Caco-2 (cell line): Measurements from ENCODE around the gene MUC20. TPM values are rescaled to one million over a fixed set of nuclear protein-coding genes. Genes with fewer than 3 reads are reported as not detected.

Experiments
- BruUV-seq: library from RNA; stranded (reverse); fragments of 400-500 nt; replicated peaks from 2 replicates; lab custom pipeline; 2021; lab: Mats Ljungman, UMichigan
- CTCF ChIA-PET: fragments of 300-600 bp; sonication (Branson Sonifier 250); formaldehyde crosslinking; loops from one replicate; lab custom pipeline; 2022; ENCODE audit warnings: antibody characterized with exemption; lab: Charles Lee
- POLR2A ChIA-PET: fragments of 300-600 bp; sonication (Branson Sonifier 250); formaldehyde crosslinking; loops from one replicate; lab custom pipeline; 2022; ENCODE audit warnings: antibody characterized with exemption; lab: Charles Lee
- DNase-seq, 2 experiments: peaks; one replicate each; pipeline versions ENCODE4 v3.0.0 to v3.0.0-alpha.2; 2020 to 2022
- H3K27me3 ChIP-seq: replicated peaks from 2 replicates; pipeline ENCODE4 v1.6.0; 2011; ENCODE audit warnings: low read length; ENCODE audit not compliant: control insufficient read depth, insufficient read depth
- H3K36me3 ChIP-seq: 2 replicates; pipeline ENCODE4 v1.5.1; 2011; ENCODE audit warnings: low read length; ENCODE audit not compliant: control insufficient read depth, insufficient read depth
- H3K4me1 ChIP-seq: fragments of 250-450 bp; sonication (Bioruptor Pico); 2 replicates; pipeline ENCODE4 v1.5.1; 2020; ENCODE audit warnings: mild to moderate bottlenecking
- H3K4me3 ChIP-seq: 2 replicates; pipeline ENCODE4 v1.5.1; 2011; ENCODE audit warnings: low read depth, mild to moderate bottlenecking, control low read depth, low read length
- H3K9me3 ChIP-seq: fragments of 250-450 bp; sonication (Bioruptor Pico); 2 replicates; pipeline ENCODE4 v1.5.1; 2020; ENCODE audit warnings: mild to moderate bottlenecking, moderate library complexity
- H3K27ac Mint-ChIP-seq: one replicate; pipeline ENCODE4 v1.8.0; 2022; ENCODE audit warnings: mixed read lengths; ENCODE audit not compliant: unreplicated experiment
- H3K27me3 Mint-ChIP-seq: one replicate; pipeline ENCODE4 v1.8.0; 2022; ENCODE audit warnings: mixed read lengths; ENCODE audit not compliant: insufficient read depth, unreplicated experiment
- H3K36me3 Mint-ChIP-seq: one replicate; pipeline ENCODE4 v1.8.0; 2022; ENCODE audit warnings: mild to moderate bottlenecking, mixed read lengths; ENCODE audit not compliant: insufficient read depth, unreplicated experiment
- H3K4me1 Mint-ChIP-seq: one replicate; pipeline ENCODE4 v1.8.0; 2022; ENCODE audit warnings: low read depth, mixed read lengths; ENCODE audit not compliant: unreplicated experiment
- H3K4me3 Mint-ChIP-seq: one replicate; pipeline ENCODE4 v1.8.0; 2022; ENCODE audit warnings: mild to moderate bottlenecking, moderate library complexity, mixed read lengths; ENCODE audit not compliant: unreplicated experiment
- H3K9me3 Mint-ChIP-seq: one replicate; pipeline ENCODE4 v1.8.0; 2022; ENCODE audit warnings: mixed read lengths; ENCODE audit not compliant: unreplicated experiment
- CTCF ChIP-seq, 2 experiments: fragments of 200-600 bp in 1 of 2; IDR thresholded peaks; 1 replicate in 1 of 2; 2 replicates in 1 of 2; pipeline versions ENCODE4 v1.5.1 to v1.8.0; 2011 to 2022; ENCODE audit warnings: antibody characterized with exemption in 1 of 2, control low read depth in 1 of 2, inconsistent platforms in 1 of 2, low read depth in 1 of 2, low read length in 1 of 2, mild to moderate bottlenecking in 1 of 2, moderate library complexity in 1 of 2; ENCODE audit not compliant: insufficient read depth in 1 of 2, severe bottlenecking in 1 of 2, unreplicated experiment in 1 of 2
- intact Hi-C: fragments of 100-400 bp; cut with micrococcal nuclease; formaldehyde crosslinking; loops from one replicate; pipeline ENCODE4 v1.10.0; 2022; ENCODE audit not compliant: unreplicated experiment
- total RNA-seq: library from RNA; stranded (reverse); gene quantifications from 2 replicates; pipeline ENCODE4 v1.2.3, GENCODE V29; 2022

MUC20 gene
- total RNA-seq, 1 experiment from 2014 or later: 0.88 TPM

- no peaks in the 10 kb centered on the region for H3K27me3 ChIP-seq
- no peak overlapping the region for H3K4me3 ChIP-seq
- Mint-ChIP-seq H3K9me3 (no peaks in the 10 kb centered on the region), H3K4me3 (no peak overlapping the region), H3K36me3 (peaks cover 42% of the 10 kb centered on the region), H3K4me1 (peaks cover 13% of the 10 kb centered on the region), H3K27me3 (no peaks in the 10 kb centered on the region), H3K27ac (no peak overlapping the region)
- H3K36me3 ChIP-seq: no peaks in the 10 kb centered on the region
- intact Hi-C loops: no loop called here
- ChIA-PET POLR2A (no interaction called here), CTCF (no interaction called here)
- peaks cover 7% of the 10 kb centered on the region; the same call in 1 of the 2 replicates for H3K4me1 ChIP-seq
- no peak for TF ChIP-seq CTCF (IDR thresholded peaks at IDR 0.05; ENCODE audit: insufficient read depth in 1 of 2, low read depth in 1 of 2, low read length in 1 of 2, severe bottlenecking in 1 of 2, unreplicated experiment in 1 of 2)
- BruUV-seq: no TSS peak
- no peak for DNase-seq
- H3K9me3 ChIP-seq: no peaks in the 10 kb centered on the region
Measured at GRCh38 chr3:195698647-195699387, 22.0 kb upstream of the MUC20 start.

GRCh38 chr3:195699388-195699771 is 21.4 kb upstream of the MUC20 start:
- Mint-ChIP-seq H3K4me3 (no peak overlapping the region), H3K27ac (no peak overlapping the region), H3K9me3 (no peaks in the 10 kb centered on the region), H3K4me1 (peaks cover 13% of the 10 kb centered on the region), H3K27me3 (no peaks in the 10 kb centered on the region), H3K36me3 (peaks cover 38% of the 10 kb centered on the region)
- no peak overlapping the region for H3K4me3 ChIP-seq
- intact Hi-C loops: no loop called here
- POLR2A ChIA-PET: no interaction called here
- H3K36me3 ChIP-seq: no peaks in the 10 kb centered on the region
- H3K9me3 ChIP-seq: no peaks in the 10 kb centered on the region
- TF ChIP-seq CTCF (IDR thresholded peaks at IDR 0.05; ENCODE audit: insufficient read depth in 1 of 2, low read depth in 1 of 2, low read length in 1 of 2, severe bottlenecking in 1 of 2, unreplicated experiment in 1 of 2): no peak
- BruUV-seq: no TSS peak
- H3K4me1 ChIP-seq: peaks cover 7% of the 10 kb centered on the region; the same call in 1 of the 2 replicates
- CTCF ChIA-PET: no interaction called here
- no peak for DNase-seq
- no peaks in the 10 kb centered on the region for H3K27me3 ChIP-seq

- no peak for TF ChIP-seq CTCF (IDR thresholded peaks at IDR 0.05; ENCODE audit: insufficient read depth in 1 of 2, low read depth in 1 of 2, low read length in 1 of 2, severe bottlenecking in 1 of 2, unreplicated experiment in 1 of 2)
- H3K27ac Mint-ChIP-seq: no peak overlapping the region
- POLR2A ChIA-PET: interaction anchor here (0.6 kb wide), 1 partner anchor 80 kb away, joined by 6 read pairs; no protein-coding TSS in a partner anchor
- no peaks in the 10 kb centered on the region for H3K9me3 ChIP-seq
- peaks cover 13% of the 10 kb centered on the region for H3K4me1 Mint-ChIP-seq
- CTCF ChIA-PET: no interaction called here
- H3K36me3 ChIP-seq: no peaks in the 10 kb centered on the region
- BruUV-seq: no TSS peak
- intact Hi-C loops: no loop called here
- H3K27me3 ChIP-seq: no peaks in the 10 kb centered on the region
- peaks cover 38% of the 10 kb centered on the region for H3K36me3 Mint-ChIP-seq
- DNase-seq: no peak
- no peak overlapping the region for H3K4me3 ChIP-seq
- peaks cover 7% of the 10 kb centered on the region; the same call in 1 of the 2 replicates for H3K4me1 ChIP-seq
- H3K27me3 Mint-ChIP-seq: no peaks in the 10 kb centered on the region
- H3K9me3 Mint-ChIP-seq: no peaks in the 10 kb centered on the region
- no peak overlapping the region for H3K4me3 Mint-ChIP-seq
Measured at GRCh38 chr3:195699860-195700259, 20.9 kb upstream of the MUC20 start.
